GM12878 (cell line): ENCODE measurements around the gene ARHGEF18. TPM values are rescaled to one million over a fixed set of nuclear protein-coding genes. Genes with fewer than 3 reads are reported as not detected.

Experiments used
- EGR1 ChIP-seq, 2 experiments: IDR thresholded peaks; 1 replicate in 1 of 2; 2 replicates in 1 of 2; pipeline ENCODE4 v1.6.1; 2011 to 2012; ENCODE audit warnings: low read depth in 2 of 2, low read length in 2 of 2, borderline replicate concordance in 1 of 2, mild to moderate bottlenecking in 1 of 2, moderate library complexity in 1 of 2
- EP300 ChIP-seq, 2 experiments: fragments of 150-350 bp in 1 of 2; IDR thresholded peaks; 2 replicates each; pipeline ENCODE4 v1.6.1; 2011 to 2012; ENCODE audit warnings: low read depth in 2 of 2, low read length in 2 of 2, borderline replicate concordance in 1 of 2, improper control_type of control experiment in 1 of 2, inconsistent platforms in 1 of 2; ENCODE audit not compliant: control insufficient read depth in 1 of 2
- EZH2 ChIP-seq: IDR thresholded peaks from 2 replicates; pipeline ENCODE4 v1.6.1; 2012; ENCODE audit warnings: low read depth, mild to moderate bottlenecking, control low read depth, inconsistent platforms, low read length, borderline replicate concordance; ENCODE audit not compliant: control insufficient read depth
- IKZF2 ChIP-seq, 2 experiments: fragments of 450-650 bp; IDR thresholded peaks; 2 replicates each; pipeline ENCODE4 v1.6.1; 2017; ENCODE audit warnings: mild to moderate bottlenecking in 2 of 2, moderate library complexity in 2 of 2
- MEF2A ChIP-seq: IDR thresholded peaks from 2 replicates; pipeline ENCODE4 v1.6.1; 2011; ENCODE audit warnings: low read depth, mild to moderate bottlenecking, low read length, moderate library complexity; ENCODE audit not compliant: insufficient read depth
- MEF2B ChIP-seq: fragments of 450-650 bp; IDR thresholded peaks from 2 replicates; pipeline ENCODE4 v1.6.1; 2018; ENCODE audit warnings: mild to moderate bottlenecking, moderate library complexity; ENCODE audit not compliant: partially characterized antibody, poor library complexity, severe bottlenecking
- NR2F1 ChIP-seq: fragments of 450-650 bp; conservative IDR thresholded peaks from 2 replicates; pipeline ENCODE4 v1.6.1; 2017; ENCODE audit warnings: mild to moderate bottlenecking
- POU2F2 ChIP-seq: IDR thresholded peaks from 3 replicates; pipeline ENCODE4 v1.6.1; 2011; ENCODE audit warnings: low read depth, mild to moderate bottlenecking, low read length, borderline replicate concordance
- SMAD1 ChIP-seq: fragments of 450-650 bp; IDR thresholded peaks from 2 replicates; pipeline ENCODE4 v1.6.1; 2018; ENCODE audit warnings: mild to moderate bottlenecking, low read depth; ENCODE audit not compliant: partially characterized antibody
- SP1 ChIP-seq: IDR thresholded peaks from one replicate; pipeline ENCODE4 v1.6.1; 2011; ENCODE audit warnings: low read depth, low read length
- STAT1 ChIP-seq: fragments of 450-650 bp; conservative IDR thresholded peaks from 2 replicates; pipeline ENCODE4 v1.6.1; 2014; ENCODE audit warnings: antibody characterized with exemption, mild to moderate bottlenecking
- SUZ12 ChIP-seq: fragments of 200-600 bp; sonication (generic); IDR thresholded peaks from one replicate; pipeline ENCODE4 v1.6.1; 2018; ENCODE audit warnings: antibody characterized with exemption, mild to moderate bottlenecking; ENCODE audit not compliant: unreplicated experiment
- TAF1 ChIP-seq: IDR thresholded peaks from 2 replicates; pipeline ENCODE4 v1.6.1; 2011; ENCODE audit warnings: mild to moderate bottlenecking, low read depth, low read length, borderline replicate concordance
- TBL1XR1 ChIP-seq: IDR thresholded peaks from 2 replicates; pipeline ENCODE4 v1.6.1; 2012; ENCODE audit warnings: low read depth, low read length, improper control_type of control experiment
- ZNF217 ChIP-seq: fragments of 450-650 bp; IDR thresholded peaks from 2 replicates; pipeline ENCODE4 v1.6.1; 2017; ENCODE audit warnings: antibody characterized with exemption, mild to moderate bottlenecking
- ZNF274 ChIP-seq: IDR thresholded peaks from one replicate; pipeline ENCODE4 v1.8.0; 2011; ENCODE audit not compliant: insufficient read length, insufficient read depth
- polyA plus RNA-seq, 11 experiments: library from polyadenylated mRNA; depleted of rRNA in 4 of 11; unstranded in 6 of 11; stranded (reverse) in 5 of 11; fragments of >200 nt; fragmentation: Nextera tagmentation in 4 of 11; fragmentation: Illumina TruSeq in 1 of 11; extraction: Ambion mirVana in 4 of 11; extraction: Trizol in 1 of 11; gene quantifications; 1 replicate in 1 of 11; 2 replicates in 10 of 11; pipeline versions ENCODE4 v1.2.1 to v1.2.3, GENCODE V29; 2011 to 2016; ENCODE audit warnings: inconsistent platforms in 2 of 11, missing spikeins in 2 of 11, low read depth in 1 of 11
- total RNA-seq, 4 experiments: library from RNA; depleted of rRNA in 3 of 4; stranded (reverse); fragments of >200 nt in 3 of 4; fragmentation: Illumina TruSeq in 1 of 4; extraction: Trizol in 1 of 4; gene quantifications; 2 replicates each; pipeline versions ENCODE4 v1.2.1 to v1.2.3, GENCODE V29; 2013 to 2021
- TF ChIP-seq, protein P1 (sequence below): IDR thresholded peaks from 2 replicates; pipeline ENCODE4 v1.6.1; 2012; ENCODE audit warnings: low read length, inconsistent platforms
- TF ChIP-seq, protein P2 (sequence below): fragments of 450-650 bp; IDR thresholded peaks from 2 replicates; pipeline ENCODE4 v1.6.1; 2016; ENCODE audit warnings: mild to moderate bottlenecking

The ARHGEF18 gene
- total and polyA plus RNA-seq, 10 of the 15 experiments (the other 5 are each of a cell fraction or from before 2014, with no cell fraction given): 0.31 to 32.3 (median 13.4) TPM

GRCh38 chr19:7340959-7341837 is 7.5 kb upstream of the ARHGEF18 start (continued):
- TF ChIP-seq EZH2: no peak
- no peak for TF ChIP-seq TAF1
- TF ChIP-seq POU2F2: 0 out of 3 replicates have a peak, but pooled peaks have one; percentile 49
- peak; percentile 27; the same call in 1 of the 2 replicates for TF ChIP-seq STAT1
- TF ChIP-seq SMAD1: no peak
- peak in 1 of 2 experiments; percentile 44; a peak in 1 of 3 replicates for TF ChIP-seq EGR1 (IDR thresholded peaks at IDR 0.05; ENCODE audit: borderline replicate concordance in 1 of 2, low read depth in 2 of 2, low read length in 2 of 2)
- TF ChIP-seq SP1: peak; percentile 27
- no peak for TF ChIP-seq SUZ12
- no peak for TF ChIP-seq ZNF274
- no peak for TF ChIP-seq MEF2B
- TF ChIP-seq TBL1XR1: 0 out of 2 replicates have a peak, but pooled peaks have one; percentile 39
- TF ChIP-seq, protein P1, sequence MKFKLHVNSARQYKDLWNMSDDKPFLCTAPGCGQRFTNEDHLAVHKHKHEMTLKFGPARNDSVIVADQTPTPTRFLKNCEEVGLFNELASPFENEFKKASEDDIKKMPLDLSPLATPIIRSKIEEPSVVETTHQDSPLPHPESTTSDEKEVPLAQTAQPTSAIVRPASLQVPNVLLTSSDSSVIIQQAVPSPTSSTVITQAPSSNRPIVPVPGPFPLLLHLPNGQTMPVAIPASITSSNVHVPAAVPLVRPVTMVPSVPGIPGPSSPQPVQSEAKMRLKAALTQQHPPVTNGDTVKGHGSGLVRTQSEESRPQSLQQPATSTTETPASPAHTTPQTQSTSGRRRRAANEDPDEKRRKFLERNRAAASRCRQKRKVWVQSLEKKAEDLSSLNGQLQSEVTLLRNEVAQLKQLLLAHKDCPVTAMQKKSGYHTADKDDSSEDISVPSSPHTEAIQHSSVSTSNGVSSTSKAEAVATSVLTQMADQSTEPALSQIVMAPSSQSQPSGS: no peak
- peak; percentile 65 for TF ChIP-seq ZNF217
- peak; percentile 27; the same call in 1 of the 2 replicates for TF ChIP-seq NR2F1
- TF ChIP-seq, protein P2, sequence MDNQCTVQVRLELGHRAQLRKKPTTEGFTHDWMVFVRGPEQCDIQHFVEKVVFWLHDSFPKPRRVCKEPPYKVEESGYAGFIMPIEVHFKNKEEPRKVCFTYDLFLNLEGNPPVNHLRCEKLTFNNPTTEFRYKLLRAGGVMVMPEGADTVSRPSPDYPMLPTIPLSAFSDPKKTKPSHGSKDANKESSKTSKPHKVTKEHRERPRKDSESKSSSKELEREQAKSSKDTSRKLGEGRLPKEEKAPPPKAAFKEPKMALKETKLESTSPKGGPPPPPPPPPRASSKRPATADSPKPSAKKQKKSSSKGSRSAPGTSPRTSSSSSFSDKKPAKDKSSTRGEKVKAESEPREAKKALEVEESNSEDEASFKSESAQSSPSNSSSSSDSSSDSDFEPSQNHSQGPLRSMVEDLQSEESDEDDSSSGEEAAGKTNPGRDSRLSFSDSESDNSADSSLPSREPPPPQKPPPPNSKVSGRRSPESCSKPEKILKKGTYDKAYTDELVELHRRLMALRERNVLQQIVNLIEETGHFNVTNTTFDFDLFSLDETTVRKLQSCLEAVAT: peak; percentile 83
- peak; percentile 92 to 94 for TF ChIP-seq IKZF2 (IDR thresholded peaks at IDR 0.05)
- peak; percentile 72 for TF ChIP-seq MEF2A
- TF ChIP-seq EP300 (IDR thresholded peaks at IDR 0.05; ENCODE audit: borderline replicate concordance in 1 of 2, control insufficient read depth in 1 of 2, low read depth in 2 of 2, low read length in 2 of 2): peak in 1 of 2 experiments; percentile 36; a peak in 1 of 4 replicates
